Activated CD4-positive, alpha-beta T cell treated with anti-CD3 and anti-CD28 coated beads, Interleukin-2, amount 10 ng/mL, durations not matched to agents 7 days and 5 days (primary cell): ENCODE results near the gene CDK3. TPM values are rescaled to one million over a fixed set of nuclear protein-coding genes. Genes with fewer than 3 reads are reported as not detected.

Experiments
- CTCF ChIA-PET: fragments of 350-600 bp; sonication (Branson Sonifier 250); formaldehyde crosslinking; loops from one replicate; lab custom pipeline; 2021; ENCODE audit warnings: antibody characterized with exemption; lab: Charles Lee
- POLR2A ChIA-PET: fragments of 350-600 bp; sonication (Branson Sonifier 250); formaldehyde crosslinking; loops from one replicate; lab custom pipeline; 2021; ENCODE audit warnings: antibody characterized with exemption; lab: Charles Lee
- DNase-seq: peaks from one replicate; pipeline ENCODE4 v3.0.0-alpha.2; 2020
- H3K27ac Mint-ChIP-seq: one replicate; pipeline ENCODE4 v1.8.0; 2021; ENCODE audit warnings: mild to moderate bottlenecking, moderate library complexity, mixed read lengths
- H3K27me3 Mint-ChIP-seq: one replicate; pipeline ENCODE4 v1.8.0; 2021; ENCODE audit warnings: mixed read lengths
- H3K36me3 Mint-ChIP-seq: one replicate; pipeline ENCODE4 v1.8.0; 2021; ENCODE audit warnings: low read depth, mixed read lengths
- H3K4me1 Mint-ChIP-seq: one replicate; pipeline ENCODE4 v1.8.0; 2021; ENCODE audit warnings: mixed read lengths
- H3K4me3 Mint-ChIP-seq: one replicate; pipeline ENCODE4 v1.8.0; 2021; ENCODE audit warnings: mild to moderate bottlenecking, moderate library complexity, mixed read lengths
- H3K9me3 Mint-ChIP-seq: one replicate; pipeline ENCODE4 v1.8.0; 2021; ENCODE audit warnings: mixed read lengths
- total RNA-seq, 2 experiments: library from RNA; stranded (reverse); gene quantifications; one replicate each; pipeline ENCODE4 v1.2.3, GENCODE V29; 2021

Gene CDK3
- total RNA-seq, 2 experiments from 2014 or later: 6.9 to 7.1 TPM

GRCh38 chr17:76019833-76020467 is 19.3 kb downstream of the CDK3 start:
- H3K9me3 Mint-ChIP-seq: no peaks in the 10 kb centered on the region

GRCh38 chr17:76022285-76022684 is 21.6 kb downstream of the CDK3 start:
- CTCF ChIA-PET: interaction anchor here (0.6 kb wide), 1 partner anchor 47 kb away, joined by 6 read pairs; no protein-coding TSS in a partner anchor
- POLR2A ChIA-PET: no interaction called here

More at GRCh38 chr17:76019833-76020467, 19.3 kb downstream of the CDK3 start:
- H3K27ac Mint-ChIP-seq: no peak overlapping the region
- H3K4me1 Mint-ChIP-seq: no peaks in the 10 kb centered on the region
- ChIA-PET CTCF (interaction anchor here (0.9 to 3.1 kb wide), 6 partner anchors 14 to 366 kb away, joined by 3 to 12 read pairs (median 4); partner anchors contain the start of gene CDK3), POLR2A (interaction anchor here (0.5 kb wide), 1 partner anchor 236 kb away, joined by 3 read pairs; the partner anchor contains the start of gene UNK)
- H3K36me3 Mint-ChIP-seq: no peaks in the 10 kb centered on the region
- no peak for DNase-seq
- H3K27me3 Mint-ChIP-seq: no peaks in the 10 kb centered on the region
- no peak overlapping the region for H3K4me3 Mint-ChIP-seq

GRCh38 chr17:76022973-76023899 is 22.6 kb downstream of the CDK3 start:
- Mint-ChIP-seq H3K36me3 (no peaks in the 10 kb centered on the region), H3K4me3 (no peak overlapping the region), H3K27ac (no peak overlapping the region), H3K27me3 (no peaks in the 10 kb centered on the region), H3K9me3 (no peaks in the 10 kb centered on the region), H3K4me1 (no peaks in the 10 kb centered on the region)
- DNase-seq: no peak
- POLR2A ChIA-PET: no interaction called here
- CTCF ChIA-PET: interaction anchor here (0.6 to 1.5 kb wide), 2 partner anchors 9 to 48 kb away, joined by 4 to 6 read pairs; no protein-coding TSS in a partner anchor

More at GRCh38 chr17:76022285-76022684, 21.6 kb downstream of the CDK3 start:
- DNase-seq: no peak
- Mint-ChIP-seq H3K9me3 (no peaks in the 10 kb centered on the region), H3K27ac (no peak overlapping the region), H3K4me1 (no peaks in the 10 kb centered on the region), H3K27me3 (no peaks in the 10 kb centered on the region), H3K36me3 (no peaks in the 10 kb centered on the region), H3K4me3 (no peak overlapping the region)

- POLR2A ChIA-PET: no interaction called here
- Mint-ChIP-seq H3K27ac (no peak overlapping the region), H3K9me3 (no peaks in the 10 kb centered on the region), H3K4me1 (no peaks in the 10 kb centered on the region), H3K27me3 (no peaks in the 10 kb centered on the region), H3K4me3 (no peak overlapping the region), H3K36me3 (no peaks in the 10 kb centered on the region)
- no peak for DNase-seq
- CTCF ChIA-PET: interaction anchor here (0.9 to 1.5 kb wide), 2 partner anchors 10 to 13 kb away, joined by 3 to 4 read pairs; no protein-coding TSS in a partner anchor
Measured at GRCh38 chr17:76023900-76024237, 23.2 kb downstream of the CDK3 start.

GRCh38 chr17:76024353-76024752 is 23.7 kb downstream of the CDK3 start:
- DNase-seq: no peak
- ChIA-PET CTCF (interaction anchor here (0.9 to 1.5 kb wide), 2 partner anchors 10 to 14 kb away, joined by 3 to 4 read pairs; no protein-coding TSS in a partner anchor), POLR2A (no interaction called here)
- Mint-ChIP-seq H3K9me3 (no peaks in the 10 kb centered on the region), H3K36me3 (no peaks in the 10 kb centered on the region), H3K4me3 (no peak overlapping the region), H3K27me3 (no peaks in the 10 kb centered on the region), H3K27ac (no peak overlapping the region), H3K4me1 (peaks cover 5% of the 10 kb centered on the region)

- POLR2A ChIA-PET: no interaction called here
- no peaks in the 10 kb centered on the region for H3K36me3 Mint-ChIP-seq
- no peak overlapping the region for H3K27ac Mint-ChIP-seq
- CTCF ChIA-PET: interaction anchor here (0.6 to 1.9 kb wide), 3 partner anchors 11 to 25 kb away, joined by 3 to 14 read pairs (median 4); partner anchors contain the start of gene CDK3
- no peaks in the 10 kb centered on the region for H3K27me3 Mint-ChIP-seq
- DNase-seq: no peak
- H3K4me1 Mint-ChIP-seq: peaks cover 11% of the 10 kb centered on the region
- no peaks in the 10 kb centered on the region for H3K9me3 Mint-ChIP-seq
- H3K4me3 Mint-ChIP-seq: no peak overlapping the region
Measured at GRCh38 chr17:76025294-76025693, 24.6 kb downstream of the CDK3 start.

GRCh38 chr17:76026714-76027158 is 26.1 kb downstream of the CDK3 start:
- H3K27ac Mint-ChIP-seq: no peak overlapping the region
- no peaks in the 10 kb centered on the region for H3K9me3 Mint-ChIP-seq
- CTCF ChIA-PET: interaction anchor here (0.8 to 1.9 kb wide), 3 partner anchors 9 to 371 kb away, joined by 3 to 14 read pairs (median 3); no protein-coding TSS in a partner anchor
- DNase-seq: no peak
- POLR2A ChIA-PET: no interaction called here
- H3K36me3 Mint-ChIP-seq: no peaks in the 10 kb centered on the region
- H3K4me3 Mint-ChIP-seq: no peak overlapping the region
- H3K4me1 Mint-ChIP-seq: peaks cover 11% of the 10 kb centered on the region
- no peaks in the 10 kb centered on the region for H3K27me3 Mint-ChIP-seq

GRCh38 chr17:76027159-76027839 is 26.6 kb downstream of the CDK3 start, which contains the start of gene EVPL:
Gene EVPL (minus strand): TSS chr17:76027306. CDS start chr17:76027198, 108 bp downstream.
- Mint-ChIP-seq H3K27me3 (no peaks in the 10 kb centered on the region), H3K36me3 (no peaks in the 10 kb centered on the region), H3K9me3 (no peaks in the 10 kb centered on the region), H3K4me1 (peaks cover 11% of the 10 kb centered on the region), H3K4me3 (no peak within 1 kb of the TSS), H3K27ac (no peak within 1 kb of the TSS)
- no peak for DNase-seq
- CTCF ChIA-PET: interaction anchor here (0.8 to 1.2 kb wide), 2 partner anchors 9 to 371 kb away, joined by 3 read pairs; no protein-coding TSS in a partner anchor
- POLR2A ChIA-PET: no interaction called here

- no peak overlapping the region for H3K4me3 Mint-ChIP-seq
- H3K9me3 Mint-ChIP-seq: no peaks in the 10 kb centered on the region
- no peak overlapping the region for H3K27ac Mint-ChIP-seq
- POLR2A ChIA-PET: interaction anchor here (0.6 kb wide), 1 partner anchor 47 kb away, joined by 4 read pairs; the partner anchor contains the start of gene ZACN
- CTCF ChIA-PET: interaction anchor here (0.7 to 1.2 kb wide), 3 partner anchors 14 to 248 kb away, joined by 3 to 4 read pairs (median 4); no protein-coding TSS in a partner anchor
- H3K36me3 Mint-ChIP-seq: no peaks in the 10 kb centered on the region
- peaks cover 11% of the 10 kb centered on the region for H3K4me1 Mint-ChIP-seq
- no peaks in the 10 kb centered on the region for H3K27me3 Mint-ChIP-seq
- no peak for DNase-seq
Measured at GRCh38 chr17:76032073-76032779, 31.6 kb downstream of the CDK3 start.

- peaks cover 11% of the 10 kb centered on the region for H3K4me1 Mint-ChIP-seq
- POLR2A ChIA-PET: interaction anchor here (0.6 kb wide), 1 partner anchor 46 kb away, joined by 4 read pairs; the partner anchor contains the start of gene ZACN
Measured at GRCh38 chr17:76032780-76033108, 32.1 kb downstream of the CDK3 start.

GRCh38 chr17:76033139-76033538 is 32.5 kb downstream of the CDK3 start:
- ChIA-PET CTCF (interaction anchor here (1.0 to 2.0 kb wide), 4 partner anchors 12 to 32 kb away, joined by 3 to 9 read pairs (median 4); no protein-coding TSS in a partner anchor), POLR2A (no interaction called here)
- H3K4me1 Mint-ChIP-seq: peaks cover 11% of the 10 kb centered on the region
- H3K36me3 Mint-ChIP-seq: no peaks in the 10 kb centered on the region
- no peak for DNase-seq
- no peak overlapping the region for H3K27ac Mint-ChIP-seq
- H3K27me3 Mint-ChIP-seq: no peaks in the 10 kb centered on the region
- no peak overlapping the region for H3K4me3 Mint-ChIP-seq
- H3K9me3 Mint-ChIP-seq: no peaks in the 10 kb centered on the region

More at GRCh38 chr17:76032780-76033108, 32.1 kb downstream of the CDK3 start:
- DNase-seq: no peak
- H3K9me3 Mint-ChIP-seq: no peaks in the 10 kb centered on the region
- CTCF ChIA-PET: interaction anchor here (0.7 to 2.0 kb wide), 4 partner anchors 11 to 25 kb away, joined by 3 to 9 read pairs (median 4); no protein-coding TSS in a partner anchor
- H3K27me3 Mint-ChIP-seq: no peaks in the 10 kb centered on the region
- no peak overlapping the region for H3K4me3 Mint-ChIP-seq
- no peak overlapping the region for H3K27ac Mint-ChIP-seq
- no peaks in the 10 kb centered on the region for H3K36me3 Mint-ChIP-seq
